Stimulated activated naive B cell treated with anti-CD40 and anti-IgM and Interleukin-4, amounts not matched to agents 10 μg/mL and 1 μg/mL and 100 μg/mL, for 72 hours (primary cell): ENCODE data around the gene OSM.

Source experiments
- ATAC-seq, 2 donors: fragments of 150-1000 bp; cut with Tn5 transposase; replicated peaks; 2 replicates each; pipeline ENCODE4 v1.10.0; 2021; ENCODE audit warnings: moderate library complexity in 1 of 2
- DNase-seq: peaks from one replicate; pipeline ENCODE4 v3.0.0; 2021
- H3K27ac Mint-ChIP-seq: one replicate; pipeline ENCODE4 v1.8.0; 2022; ENCODE audit warnings: mild to moderate bottlenecking, mixed read lengths
- H3K27me3 Mint-ChIP-seq, 2 donors: one replicate each; pipeline ENCODE4 v1.8.0; 2022; ENCODE audit warnings: mixed read lengths in 2 of 2
- H3K36me3 Mint-ChIP-seq, 2 donors: one replicate each; pipeline ENCODE4 v1.8.0; 2022; ENCODE audit warnings: mixed read lengths in 2 of 2, mild to moderate bottlenecking in 1 of 2
- H3K4me1 Mint-ChIP-seq, 2 donors: one replicate each; pipeline ENCODE4 v1.8.0; 2022; ENCODE audit warnings: mixed read lengths in 2 of 2, mild to moderate bottlenecking in 1 of 2
- H3K4me3 Mint-ChIP-seq, 2 donors: one replicate each; pipeline ENCODE4 v1.8.0; 2022; ENCODE audit warnings: mild to moderate bottlenecking in 2 of 2, mixed read lengths in 2 of 2, moderate library complexity in 1 of 2
- H3K9me3 Mint-ChIP-seq, 2 donors: one replicate each; pipeline ENCODE4 v1.8.0; 2022; ENCODE audit warnings: mixed read lengths in 2 of 2, mild to moderate bottlenecking in 1 of 2

OSM gene

GRCh38 chr22:30305906-30306626 is 39.4 kb upstream of the OSM start:
- DNase-seq (no peak), ATAC-seq (no peak)
- peaks cover 88 to 100% of the 10 kb centered on the region in 2 donors for H3K4me1 Mint-ChIP-seq
- H3K27me3 Mint-ChIP-seq = no peaks in the 10 kb centered on the region
- H3K36me3 Mint-ChIP-seq = peaks cover 14 to 39% of the 10 kb centered on the region in 2 donors
- H3K27ac Mint-ChIP-seq = peak overlapping the region; percentile 95
- H3K4me3 Mint-ChIP-seq = peak overlapping the region; percentile 58 to 75
- no peaks in the 10 kb centered on the region for H3K9me3 Mint-ChIP-seq

DNA sequence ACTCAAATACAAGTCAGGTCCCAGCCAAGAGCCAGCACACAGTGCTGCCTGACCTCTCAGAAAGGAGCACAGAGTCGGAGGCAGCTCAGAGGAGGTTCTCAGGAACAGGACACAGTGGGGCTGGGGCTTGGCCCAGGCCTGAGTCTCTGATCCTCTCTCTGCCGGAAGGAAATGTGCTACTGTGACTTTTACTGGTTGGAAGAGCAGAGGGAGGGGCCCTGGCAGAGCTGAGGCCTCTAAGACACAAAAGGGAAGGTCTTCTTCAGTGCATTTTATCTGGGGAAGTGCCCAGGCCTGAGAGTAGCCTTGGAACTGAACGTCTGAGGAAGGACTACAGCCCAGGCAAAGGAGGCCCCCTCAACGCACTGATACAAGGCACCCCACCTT is 38.9 kb upstream of the OSM start:
- H3K9me3 Mint-ChIP-seq = no peaks in the 10 kb centered on the region
- peak; percentile 56 for DNase-seq
- no peaks in the 10 kb centered on the region for H3K27me3 Mint-ChIP-seq
- ATAC-seq = peak; percentile 60 to 68
- H3K27ac Mint-ChIP-seq = peak overlapping the region; percentile 95
- peak overlapping the region; percentile 58 to 75 for H3K4me3 Mint-ChIP-seq
- H3K4me1 Mint-ChIP-seq = peaks cover 86 to 100% of the 10 kb centered on the region in 2 donors
- peaks cover 18 to 40% of the 10 kb centered on the region in 2 donors for H3K36me3 Mint-ChIP-seq

DNA sequence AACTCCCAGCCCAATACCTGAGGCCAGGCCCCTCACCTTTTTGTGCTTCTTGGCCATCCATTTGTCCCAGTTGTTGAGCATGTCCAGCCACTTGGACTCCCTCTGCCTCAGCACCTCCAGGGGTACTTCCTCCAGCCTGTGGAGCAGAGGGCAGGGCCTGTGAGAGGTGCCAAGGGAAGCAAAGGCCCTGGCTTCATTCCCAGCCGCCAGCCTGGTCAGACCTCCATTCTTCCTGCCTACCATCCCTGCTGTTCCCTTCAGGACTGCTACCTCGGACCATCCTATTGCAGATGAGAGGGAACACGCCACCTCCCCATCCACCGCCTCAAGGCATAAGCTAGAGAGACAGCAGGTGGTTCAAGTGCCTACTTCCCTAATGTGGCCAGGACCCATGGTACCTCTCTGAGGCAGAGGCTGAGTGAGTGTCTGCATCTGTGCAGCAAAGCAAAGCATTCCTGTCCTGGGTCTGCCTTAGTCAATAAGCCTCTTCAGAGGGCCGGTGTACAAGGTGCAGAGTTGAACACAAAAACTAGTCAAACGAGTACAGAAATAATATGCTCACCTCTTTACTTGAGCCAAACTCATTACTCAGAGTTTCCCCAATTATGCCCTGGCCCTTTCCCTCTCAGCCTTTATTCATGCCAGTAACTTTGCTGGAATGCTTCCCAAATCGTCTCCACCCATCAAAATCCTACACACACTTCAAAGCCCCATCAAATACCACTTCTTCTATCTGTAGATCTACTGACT is 38.0 kb upstream of the OSM start:
- peak; percentile 70 to 78 for ATAC-seq
- DNase-seq = no peak

GRCh38 chr22:30302810-30303138 is 36.1 kb upstream of the OSM start:
- H3K4me3 Mint-ChIP-seq = peak overlapping the region; percentile 46 to 63
- no peak for ATAC-seq

More for the DNA sequence above, 38.0 kb upstream of the OSM start:
- Mint-ChIP-seq H3K27ac (peak overlapping the region; percentile 95), H3K27me3 (no peaks in the 10 kb centered on the region), H3K9me3 (no peaks in the 10 kb centered on the region), H3K36me3 (peaks cover 18 to 42% of the 10 kb centered on the region in 2 donors), H3K4me3 (peak overlapping the region; percentile 58 to 75), H3K4me1 (peaks cover 78 to 93% of the 10 kb centered on the region in 2 donors)

GRCh38 chr22:30301995-30302809 is 35.6 kb upstream of the OSM start:
- peak; percentile 39 to 44 for ATAC-seq
- H3K4me3 Mint-ChIP-seq = peak overlapping the region; percentile 16 to 63
- peaks cover 72 to 89% of the 10 kb centered on the region in 2 donors for H3K4me1 Mint-ChIP-seq
- peak overlapping the region; percentile 95 for H3K27ac Mint-ChIP-seq
- DNase-seq = no peak
- peaks cover 23 to 57% of the 10 kb centered on the region in 2 donors for H3K36me3 Mint-ChIP-seq
- no peaks in the 10 kb centered on the region for H3K9me3 Mint-ChIP-seq
- H3K27me3 Mint-ChIP-seq = no peaks in the 10 kb centered on the region

More at GRCh38 chr22:30302810-30303138, 36.1 kb upstream of the OSM start:
- peaks cover 23 to 51% of the 10 kb centered on the region in 2 donors for H3K36me3 Mint-ChIP-seq
- peak overlapping the region; percentile 95 for H3K27ac Mint-ChIP-seq
- peaks cover 72 to 91% of the 10 kb centered on the region in 2 donors for H3K4me1 Mint-ChIP-seq
- H3K27me3 Mint-ChIP-seq = no peaks in the 10 kb centered on the region
- no peaks in the 10 kb centered on the region for H3K9me3 Mint-ChIP-seq
- no peak for DNase-seq

- H3K4me3 Mint-ChIP-seq = no peak overlapping the region
- no peaks in the 10 kb centered on the region for H3K27me3 Mint-ChIP-seq
- H3K9me3 Mint-ChIP-seq = no peaks in the 10 kb centered on the region
- no peak for ATAC-seq
- peaks cover 47 to 61% of the 10 kb centered on the region in 2 donors for H3K4me1 Mint-ChIP-seq
- H3K36me3 Mint-ChIP-seq = peaks cover 33 to 63% of the 10 kb centered on the region in 2 donors
- H3K27ac Mint-ChIP-seq = peak overlapping the region; percentile 84
- no peak for DNase-seq
Observed at GRCh38 chr22:30299322-30299721, 32.7 kb upstream of the OSM start.

GRCh38 chr22:30297991-30298701 is 31.5 kb upstream of the OSM start:
- H3K27ac Mint-ChIP-seq = peak overlapping the region; percentile 81
- H3K9me3 Mint-ChIP-seq = no peaks in the 10 kb centered on the region
- peaks cover 41 to 68% of the 10 kb centered on the region in 2 donors for H3K36me3 Mint-ChIP-seq
- H3K27me3 Mint-ChIP-seq = no peaks in the 10 kb centered on the region
- peaks cover 38 to 54% of the 10 kb centered on the region in 2 donors for H3K4me1 Mint-ChIP-seq
- ATAC-seq = peak in 1 of 2 donors; percentile 30
- DNase-seq = no peak
- no peak overlapping the region for H3K4me3 Mint-ChIP-seq

- Mint-ChIP-seq H3K9me3 (no peaks in the 10 kb centered on the region), H3K4me3 (no peak overlapping the region), H3K27me3 (no peaks in the 10 kb centered on the region), H3K27ac (no peak overlapping the region), H3K36me3 (peaks cover 42 to 67% of the 10 kb centered on the region in 2 donors), H3K4me1 (peaks cover 31 to 47% of the 10 kb centered on the region in 2 donors)
- ATAC-seq (no peak), DNase-seq (no peak)
Observed at GRCh38 chr22:30297276-30297990, 30.8 kb upstream of the OSM start.

- Mint-ChIP-seq H3K4me3 (no peak overlapping the region), H3K4me1 (peaks cover 28 to 46% of the 10 kb centered on the region in 2 donors)
- ATAC-seq = no peak
Observed at GRCh38 chr22:30296833-30297232, 30.2 kb upstream of the OSM start.

DNA sequence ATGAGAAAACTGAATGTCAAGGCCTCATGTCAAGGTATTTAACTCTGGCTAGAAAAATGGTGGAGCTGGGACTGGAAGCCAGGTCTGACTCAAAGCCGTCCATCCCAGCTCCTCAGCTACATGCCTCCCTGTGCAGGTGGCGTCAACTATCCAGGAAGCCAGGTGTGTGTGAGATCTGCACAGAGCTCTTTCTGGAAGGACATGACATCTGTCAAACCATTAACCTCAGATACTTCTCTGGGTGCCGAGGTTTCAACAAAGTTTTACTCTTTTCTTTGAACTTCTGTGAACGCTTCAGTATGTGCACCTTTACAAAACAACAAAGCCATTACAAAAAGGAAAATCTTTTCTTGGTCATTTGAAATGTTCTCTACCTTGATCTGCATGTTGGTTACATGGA is 29.7 kb upstream of the OSM start:
- Mint-ChIP-seq H3K36me3 (peaks cover 43 to 64% of the 10 kb centered on the region in 2 donors), H3K9me3 (no peaks in the 10 kb centered on the region), H3K4me1 (peaks cover 28 to 46% of the 10 kb centered on the region in 2 donors), H3K27me3 (no peaks in the 10 kb centered on the region), H3K4me3 (no peak overlapping the region), H3K27ac (no peak overlapping the region)
- DNase-seq (no peak), ATAC-seq (no peak)

More at GRCh38 chr22:30296833-30297232, 30.2 kb upstream of the OSM start:
- H3K36me3 Mint-ChIP-seq = peaks cover 42 to 64% of the 10 kb centered on the region in 2 donors
- no peaks in the 10 kb centered on the region for H3K27me3 Mint-ChIP-seq
- H3K27ac Mint-ChIP-seq = no peak overlapping the region
- no peaks in the 10 kb centered on the region for H3K9me3 Mint-ChIP-seq
- DNase-seq = no peak

DNA sequence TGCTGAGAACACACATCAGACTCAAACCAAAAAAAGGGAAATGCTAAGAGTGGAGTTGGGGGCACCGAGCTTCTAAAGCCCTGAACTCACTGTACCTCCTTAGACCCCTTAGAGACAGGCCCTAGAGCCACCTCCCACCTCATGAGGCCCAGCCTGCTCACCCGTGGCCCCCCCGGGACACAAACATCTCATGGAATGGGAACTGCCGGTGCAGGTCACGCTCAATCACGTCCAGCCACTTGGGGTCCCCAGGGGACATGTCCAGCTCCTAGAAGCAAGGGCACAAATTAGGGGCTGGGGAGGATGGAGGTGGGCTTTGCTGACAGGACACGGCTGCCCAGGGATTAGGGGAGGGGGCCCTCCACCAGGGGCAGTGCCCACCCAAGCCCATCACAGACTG is 28.9 kb upstream of the OSM start:
- Mint-ChIP-seq H3K4me1 (peaks cover 24 to 46% of the 10 kb centered on the region in 2 donors), H3K36me3 (peaks cover 37 to 57% of the 10 kb centered on the region in 2 donors)
- no peak for ATAC-seq

GRCh38 chr22:30294830-30295229 is 28.2 kb upstream of the OSM start:
- Mint-ChIP-seq H3K36me3 (peaks cover 37 to 55% of the 10 kb centered on the region in 2 donors), H3K27me3 (no peaks in the 10 kb centered on the region), H3K27ac (no peak overlapping the region), H3K9me3 (no peaks in the 10 kb centered on the region), H3K4me1 (peaks cover 30 to 52% of the 10 kb centered on the region in 2 donors), H3K4me3 (no peak overlapping the region)
- DNase-seq = no peak
- no peak for ATAC-seq

More for the DNA sequence above, 28.9 kb upstream of the OSM start:
- H3K27ac Mint-ChIP-seq = peak overlapping the region; percentile 67
- no peak overlapping the region for H3K4me3 Mint-ChIP-seq
- H3K9me3 Mint-ChIP-seq = no peaks in the 10 kb centered on the region
- DNase-seq = no peak
- no peaks in the 10 kb centered on the region for H3K27me3 Mint-ChIP-seq

GRCh38 chr22:30294066-30294465 is 27.4 kb upstream of the OSM start:
- Mint-ChIP-seq H3K4me3 (no peak overlapping the region), H3K27ac (no peak overlapping the region), H3K27me3 (no peaks in the 10 kb centered on the region), H3K4me1 (peaks cover 32 to 50% of the 10 kb centered on the region in 2 donors), H3K9me3 (no peaks in the 10 kb centered on the region), H3K36me3 (peaks cover 36 to 52% of the 10 kb centered on the region in 2 donors)
- DNase-seq (no peak), ATAC-seq (no peak)
